ENCODE results near the gene CSRNP3.

DNA sequence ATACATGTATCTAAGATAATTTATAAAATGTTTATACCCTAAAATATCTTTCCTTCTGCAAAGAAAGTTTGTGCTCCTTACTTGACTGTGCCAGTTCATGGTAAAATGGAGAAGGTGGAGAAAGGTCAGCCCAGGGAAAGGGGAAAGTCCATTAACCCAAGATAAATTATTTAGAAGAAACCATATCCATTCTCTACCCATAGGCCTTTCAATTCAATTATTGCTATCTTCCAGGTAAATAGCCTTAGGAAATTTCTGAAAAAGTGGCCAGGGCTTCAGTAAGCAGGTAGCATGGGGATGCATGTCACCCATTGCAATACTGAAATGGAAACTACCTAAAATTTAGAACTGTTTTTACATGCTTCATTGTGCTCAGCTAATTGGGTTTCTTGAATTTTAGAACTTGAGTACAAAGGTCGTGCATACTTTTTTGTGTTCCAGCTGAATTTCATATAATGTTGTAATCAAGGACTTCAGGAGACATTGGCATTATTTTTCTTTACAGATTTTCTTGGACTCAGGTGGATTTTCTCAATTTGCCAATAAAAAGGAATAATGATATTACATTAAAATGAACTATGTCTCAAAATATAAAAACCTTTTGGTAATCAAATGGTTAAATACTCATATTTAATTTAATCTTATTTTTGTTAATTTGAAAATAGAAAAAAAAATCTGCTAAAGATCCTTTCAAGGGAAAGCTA is 124.9 kb downstream of the CSRNP3 start:
- no peak for TF ChIP-seq EP300 (IDR thresholded peaks at IDR 0.05)
- TF ChIP-seq POLR2AphosphoS5 (IDR thresholded peaks at IDR 0.05): no peak
- TF ChIP-seq, protein P1, sequence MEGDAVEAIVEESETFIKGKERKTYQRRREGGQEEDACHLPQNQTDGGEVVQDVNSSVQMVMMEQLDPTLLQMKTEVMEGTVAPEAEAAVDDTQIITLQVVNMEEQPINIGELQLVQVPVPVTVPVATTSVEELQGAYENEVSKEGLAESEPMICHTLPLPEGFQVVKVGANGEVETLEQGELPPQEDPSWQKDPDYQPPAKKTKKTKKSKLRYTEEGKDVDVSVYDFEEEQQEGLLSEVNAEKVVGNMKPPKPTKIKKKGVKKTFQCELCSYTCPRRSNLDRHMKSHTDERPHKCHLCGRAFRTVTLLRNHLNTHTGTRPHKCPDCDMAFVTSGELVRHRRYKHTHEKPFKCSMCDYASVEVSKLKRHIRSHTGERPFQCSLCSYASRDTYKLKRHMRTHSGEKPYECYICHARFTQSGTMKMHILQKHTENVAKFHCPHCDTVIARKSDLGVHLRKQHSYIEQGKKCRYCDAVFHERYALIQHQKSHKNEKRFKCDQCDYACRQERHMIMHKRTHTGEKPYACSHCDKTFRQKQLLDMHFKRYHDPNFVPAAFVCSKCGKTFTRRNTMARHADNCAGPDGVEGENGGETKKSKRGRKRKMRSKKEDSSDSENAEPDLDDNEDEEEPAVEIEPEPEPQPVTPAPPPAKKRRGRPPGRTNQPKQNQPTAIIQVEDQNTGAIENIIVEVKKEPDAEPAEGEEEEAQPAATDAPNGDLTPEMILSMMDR (IDR thresholded peaks at IDR 0.05): no peak

Measured in stomach (tissue), 4 donors.